ENCODE data around the gene LYSMD3. TPM values are rescaled to one million over a fixed set of nuclear protein-coding genes. Genes with fewer than 3 reads are reported as not detected.

The LYSMD3 gene
- total and polyA plus RNA-seq, 2 experiments from 2014 or later, result 15.8 to 29.8 TPM

DNA sequence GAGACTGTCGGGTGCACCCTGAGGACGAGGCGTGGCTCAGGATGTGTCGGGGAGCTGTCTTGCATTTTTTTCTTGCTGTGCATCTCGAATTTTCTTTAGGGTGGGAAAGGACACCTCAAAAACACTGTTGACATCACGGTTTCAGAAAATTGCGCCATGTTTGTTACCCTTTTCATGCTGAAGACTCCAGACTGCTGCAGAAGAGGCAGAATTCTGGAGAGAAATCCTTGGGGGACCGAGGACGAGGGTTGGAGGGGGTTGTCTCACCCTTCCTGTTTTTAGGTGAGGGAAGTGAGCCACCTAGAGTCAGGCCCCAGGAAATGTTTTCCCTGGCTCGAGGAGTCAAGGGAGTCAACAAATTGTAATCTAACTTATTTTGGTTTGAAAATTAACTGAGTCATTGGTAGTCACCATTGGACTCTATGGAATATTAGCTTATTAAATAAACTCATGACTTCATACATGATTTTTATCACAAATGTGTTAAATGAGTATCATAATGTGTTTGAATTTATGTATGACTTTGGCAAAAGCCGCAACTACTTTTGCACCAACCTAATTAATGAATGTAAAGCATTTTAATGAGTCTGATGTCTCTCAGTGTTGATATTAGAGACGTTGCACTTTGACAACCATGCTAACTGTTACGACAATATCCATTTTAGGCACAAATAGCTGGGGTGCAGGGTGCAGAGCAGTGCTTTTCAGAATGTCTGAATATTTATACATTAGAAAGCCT, 724 bp upstream of the LYSMD3 start:
- TF ChIP-seq CTCF (IDR thresholded peaks at IDR 0.05; ENCODE audit: poor library complexity) (peak; percentile 76), EZH2phosphoT487 (IDR thresholded peaks at IDR 0.05; ENCODE audit: low read depth, severe bottlenecking, unreplicated experiment) (no peak)
- peak overlapping the region; percentile 78 for H3K27ac ChIP-seq
- peaks cover 15% of the 10 kb centered on the region for H3K4me1 ChIP-seq (ENCODE audit: insufficient read depth)
- H3K9me2 ChIP-seq (replicated peaks; ENCODE audit: insufficient read depth), result no peaks in the 10 kb centered on the region
- peak; percentile 83 for DNase-seq (ENCODE audit: low spot score)
- H3K79me2 ChIP-seq, result peaks cover 40% of the 10 kb centered on the region
- H2AFZ ChIP-seq, result peak overlapping the region; percentile 89
- WGBS (ENCODE audit: low lambda C conversion rate, missing lambda C conversion rate), result 8% methylated on average over 13 of the region's 13 CpGs
- no peaks in the 10 kb centered on the region for H4K20me1 ChIP-seq (ENCODE audit: insufficient read depth, poor library complexity, severe bottlenecking)
- no peaks in the 10 kb centered on the region for H3K9me3 ChIP-seq (ENCODE audit: low read depth)
- peak overlapping the region; percentile 70 for H3K4me2 ChIP-seq
- no peaks in the 10 kb centered on the region for H3K36me3 ChIP-seq (replicated peaks; ENCODE audit: insufficient read depth, low read depth)
- H3K4me3 ChIP-seq, result peak overlapping the region; percentile 67
- H3K27me3 ChIP-seq, result no peaks in the 10 kb centered on the region

GRCh38 chr5:90528601-90529193, 687 bp downstream of the LYSMD3 start:
- H3K36me3 ChIP-seq (replicated peaks; ENCODE audit: insufficient read depth, low read depth), result no peaks in the 10 kb centered on the region
- peak; percentile 23 for DNase-seq (ENCODE audit: low spot score)
- no peaks in the 10 kb centered on the region for H3K27me3 ChIP-seq
- H4K20me1 ChIP-seq (ENCODE audit: insufficient read depth, poor library complexity, severe bottlenecking), result no peaks in the 10 kb centered on the region
- no peaks in the 10 kb centered on the region for H3K9me3 ChIP-seq (ENCODE audit: low read depth)
- H3K4me2 ChIP-seq, result peak overlapping the region; percentile 90
- peaks cover 15% of the 10 kb centered on the region for H3K4me1 ChIP-seq (ENCODE audit: insufficient read depth)
- H3K4me3 ChIP-seq, result peak overlapping the region; percentile 59
- H3K79me2 ChIP-seq, result peaks cover 45% of the 10 kb centered on the region
- peak overlapping the region; percentile 83 for H2AFZ ChIP-seq
- TF ChIP-seq EZH2phosphoT487 (IDR thresholded peaks at IDR 0.05; ENCODE audit: low read depth, severe bottlenecking, unreplicated experiment) (no peak), EZH2 (IDR thresholded peaks at IDR 0.05; ENCODE audit: borderline replicate concordance) (no peak), CTCF (IDR thresholded peaks at IDR 0.05; ENCODE audit: poor library complexity) (no peak)
- peak overlapping the region; percentile 88 for H3K27ac ChIP-seq
- H3K9me2 ChIP-seq (replicated peaks; ENCODE audit: insufficient read depth), result no peaks in the 10 kb centered on the region
- WGBS (ENCODE audit: low lambda C conversion rate, missing lambda C conversion rate), result 3% methylated on average over 18 of the region's 18 CpGs

GRCh38 chr5:90519081-90519480, 10.3 kb downstream of the LYSMD3 start:
- no peaks in the 10 kb centered on the region for H3K79me2 ChIP-seq
- peaks cover 5% of the 10 kb centered on the region for H3K9me3 ChIP-seq (ENCODE audit: low read depth)
- H3K4me3 ChIP-seq, result no peak overlapping the region
- no peak overlapping the region for H3K27ac ChIP-seq
- no peak overlapping the region for H2AFZ ChIP-seq
- H3K9me2 ChIP-seq (replicated peaks; ENCODE audit: insufficient read depth), result no peaks in the 10 kb centered on the region
- no peak for TF ChIP-seq CTCF (IDR thresholded peaks at IDR 0.05; ENCODE audit: poor library complexity)
- no peak for TF ChIP-seq EZH2 (IDR thresholded peaks at IDR 0.05; ENCODE audit: borderline replicate concordance)
- no peak for TF ChIP-seq EZH2phosphoT487 (IDR thresholded peaks at IDR 0.05; ENCODE audit: low read depth, severe bottlenecking, unreplicated experiment)
- H3K4me1 ChIP-seq (ENCODE audit: insufficient read depth), result no peaks in the 10 kb centered on the region
- H4K20me1 ChIP-seq (ENCODE audit: insufficient read depth, poor library complexity, severe bottlenecking), result no peaks in the 10 kb centered on the region
- H3K27me3 ChIP-seq, result no peaks in the 10 kb centered on the region
- DNase-seq (ENCODE audit: low spot score), result no peak
- WGBS (ENCODE audit: low lambda C conversion rate, missing lambda C conversion rate), result 93% methylated on average over 7 of the region's 7 CpGs
- H3K4me2 ChIP-seq, result no peak overlapping the region
- H3K36me3 ChIP-seq (replicated peaks; ENCODE audit: insufficient read depth, low read depth), result no peaks in the 10 kb centered on the region
